AG10803 (cell line): ENCODE data around the gene SUPT5H.
"Not testable (repeated sequence)": the region's sequence is repeated elsewhere in the genome, so short reads cannot be mapped to it uniquely, and the experiment has no call there.

Experiments used
- DNase-seq: peaks from one replicate; pipeline ENCODE4 v3.0.0; 2010; ENCODE audit warnings: low read depth
- H3K4me3 ChIP-seq: 2 replicates; pipeline ENCODE4 v1.5.1; 2011; ENCODE audit warnings: mild to moderate bottlenecking, low read length, control low read depth
- CTCF ChIP-seq: conservative IDR thresholded peaks from 2 replicates; pipeline ENCODE4 v1.5.1; 2011; ENCODE audit warnings: mild to moderate bottlenecking, low read length, control low read depth, inconsistent platforms

SUPT5H gene

GRCh38 chr19:39470724-39471339 lies 25.4 kb downstream of the SUPT5H start:
- TF ChIP-seq CTCF: no peak
- no peak overlapping the region for H3K4me3 ChIP-seq
- no peak for DNase-seq

GRCh38 chr19:39471756-39472536 lies 26.6 kb downstream of the SUPT5H start:
- H3K4me3 ChIP-seq: no peak overlapping the region
- no peak for TF ChIP-seq CTCF
- DNase-seq: no peak

- no peak overlapping the region for H3K4me3 ChIP-seq
- no peak for DNase-seq
- no peak for TF ChIP-seq CTCF
Observed at GRCh38 chr19:39472746-39473442, 27.5 kb downstream of the SUPT5H start.

- no peak overlapping the region for H3K4me3 ChIP-seq
- TF ChIP-seq CTCF: no peak
- no peak for DNase-seq
Observed at GRCh38 chr19:39473443-39473960, 28.1 kb downstream of the SUPT5H start.

GRCh38 chr19:39474139-39474620 lies 28.8 kb downstream of the SUPT5H start:
- peak; percentile 19 for DNase-seq
- peak; percentile 74 for TF ChIP-seq CTCF
- no peak overlapping the region for H3K4me3 ChIP-seq

- DNase-seq: no peak
- H3K4me3 ChIP-seq: no peak overlapping the region
- TF ChIP-seq CTCF: no peak
Observed at GRCh38 chr19:39475748-39476147, 30.4 kb downstream of the SUPT5H start.

GRCh38 chr19:39479319-39479801 lies 34.0 kb downstream of the SUPT5H start:
- DNase-seq, H3K4me3 ChIP-seq: not testable (repeated sequence)
